Fibroblast of peridontal ligament (primary cell): ENCODE results near the gene ESR1.

Experiments used
- DNase-seq: peaks from one replicate; pipeline ENCODE4 v3.0.0-alpha.2; 2010; ENCODE audit errors: extremely low read depth

ESR1 gene

DNA sequence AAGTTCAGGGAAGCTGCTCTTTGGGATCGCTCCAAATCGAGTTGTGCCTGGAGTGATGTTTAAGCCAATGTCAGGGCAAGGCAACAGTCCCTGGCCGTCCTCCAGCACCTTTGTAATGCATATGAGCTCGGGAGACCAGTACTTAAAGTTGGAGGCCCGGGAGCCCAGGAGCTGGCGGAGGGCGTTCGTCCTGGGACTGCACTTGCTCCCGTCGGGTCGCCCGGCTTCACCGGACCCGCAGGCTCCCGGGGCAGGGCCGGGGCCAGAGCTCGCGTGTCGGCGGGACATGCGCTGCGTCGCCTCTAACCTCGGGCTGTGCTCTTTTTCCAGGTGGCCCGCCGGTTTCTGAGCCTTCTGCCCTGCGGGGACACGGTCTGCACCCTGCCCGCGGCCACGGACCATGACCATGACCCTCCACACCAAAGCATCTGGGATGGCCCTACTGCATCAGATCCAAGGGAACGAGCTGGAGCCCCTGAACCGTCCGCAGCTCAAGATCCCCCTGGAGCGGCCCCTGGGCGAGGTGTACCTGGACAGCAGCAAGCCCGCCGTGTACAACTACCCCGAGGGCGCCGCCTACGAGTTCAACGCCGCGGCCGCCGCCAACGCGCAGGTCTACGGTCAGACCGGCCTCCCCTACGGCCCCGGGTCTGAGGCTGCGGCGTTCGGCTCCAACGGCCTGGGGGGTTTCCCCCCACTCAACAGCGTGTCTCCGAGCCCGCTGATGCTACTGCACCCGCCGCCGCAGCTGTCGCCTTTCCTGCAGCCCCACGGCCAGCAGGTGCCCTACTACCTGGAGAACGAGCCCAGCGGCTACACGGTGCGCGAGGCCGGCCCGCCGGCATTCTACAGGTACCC lies at the start of gene ESR1:
Gene ESR1 (plus strand): TSS at position 170 of the 858 bp plus-strand sequence. CDS start 231 bp downstream, at position 401.
- peak; percentile 48 for DNase-seq

DNA sequence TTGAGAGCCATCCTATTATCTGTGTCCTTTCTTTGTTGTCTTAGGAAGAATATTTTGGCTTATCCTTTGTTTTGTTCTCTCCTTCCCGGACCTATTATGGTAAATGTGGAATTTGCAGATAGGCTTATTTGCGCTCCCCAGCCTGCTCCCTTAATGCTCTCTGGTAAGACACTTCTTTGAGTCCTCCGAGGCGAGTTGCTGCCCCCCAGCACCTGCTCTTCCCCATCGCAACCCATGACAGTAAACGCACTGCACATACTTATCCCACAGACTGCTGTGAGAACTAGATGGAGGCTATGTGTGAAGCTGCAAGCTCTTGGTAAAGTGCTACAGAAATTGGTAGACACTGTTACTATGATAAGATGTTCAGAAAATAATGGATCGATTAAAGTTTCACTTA lies 47.0 kb upstream of the ESR1 start:
- DNase-seq = no peak

DNA sequence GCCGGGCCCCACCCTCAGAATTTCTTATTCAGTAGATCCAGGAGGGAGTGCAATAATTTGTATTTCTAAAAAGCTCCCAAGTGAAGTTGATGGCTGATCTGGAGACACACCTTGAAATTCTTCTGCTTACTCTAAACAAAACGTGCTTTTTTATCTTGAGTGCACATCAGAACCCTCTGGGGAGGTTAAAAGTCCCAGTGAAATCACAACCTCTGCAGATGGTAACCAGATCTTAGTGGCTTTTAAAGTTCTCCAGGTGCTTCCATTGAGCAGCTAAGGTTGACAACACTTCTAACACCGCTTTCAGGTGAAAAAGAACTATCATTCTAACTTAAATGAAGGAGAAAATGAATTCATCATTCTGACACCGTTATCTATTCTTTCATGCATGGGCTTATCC lies 45.6 kb upstream of the ESR1 start:
- no peak for DNase-seq

GRCh38 chr6:151762817-151763216 lies 44.7 kb upstream of the ESR1 start:
- DNase-seq = no peak

DNA sequence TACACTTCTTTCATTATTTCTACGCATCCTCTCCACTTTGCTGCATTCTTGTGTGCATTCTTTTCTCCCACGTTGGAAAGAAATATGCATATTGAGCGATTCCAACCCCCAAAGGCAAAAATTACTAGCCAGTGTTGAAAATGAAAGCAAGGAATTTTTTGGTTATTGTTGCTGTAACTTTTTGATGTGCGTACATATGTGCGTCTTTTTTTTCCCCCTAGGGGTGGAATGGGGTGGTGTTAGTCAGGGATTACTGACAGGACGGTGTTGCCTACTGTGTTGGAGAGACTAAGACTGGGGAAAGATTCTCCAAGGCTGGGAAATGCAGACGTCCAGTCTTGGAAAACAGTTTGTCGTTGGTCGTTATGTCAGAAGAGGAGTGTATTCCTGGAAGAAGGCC lies 44.2 kb upstream of the ESR1 start:
- DNase-seq = peak; percentile 87

DNA sequence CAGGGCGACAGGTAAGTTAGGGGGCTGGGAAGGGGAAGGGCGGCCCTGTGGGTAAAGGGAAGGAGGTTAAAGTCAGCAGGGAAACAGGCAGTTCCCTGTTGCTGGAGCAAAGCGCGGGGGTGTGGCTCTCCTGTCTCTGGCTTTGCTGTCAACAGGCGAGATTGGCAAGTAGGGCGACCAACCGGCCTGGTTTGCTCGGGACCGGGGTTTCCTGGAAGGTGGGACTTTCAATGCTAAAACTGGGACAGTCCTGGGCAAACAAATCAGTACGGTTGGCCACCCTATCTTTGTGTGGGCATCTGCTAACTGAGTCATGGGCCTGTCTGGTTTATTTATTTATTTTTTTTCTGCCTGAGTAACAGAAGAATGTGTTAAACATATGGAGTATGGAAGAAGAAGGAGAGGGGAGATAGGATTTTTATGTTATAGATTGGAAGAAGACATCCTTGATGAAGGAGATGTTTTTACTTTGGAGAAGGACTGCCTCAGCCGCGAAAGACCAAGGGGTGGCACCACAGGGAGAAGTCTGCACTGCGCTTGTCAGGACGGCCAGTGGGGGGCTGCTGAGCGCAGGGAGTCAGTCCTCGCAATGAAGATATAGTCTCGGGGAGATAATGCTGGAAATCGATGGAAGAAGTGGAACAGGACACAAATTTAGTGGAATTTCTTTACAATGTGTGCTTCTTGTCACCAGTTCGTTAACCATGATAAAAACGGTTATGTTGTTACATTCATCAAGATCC lies 43.4 kb upstream of the ESR1 start:
- DNase-seq = peak; percentile 96

GRCh38 chr6:151765444-151765886 lies 42.0 kb upstream of the ESR1 start:
- peak; percentile 96 for DNase-seq

DNA sequence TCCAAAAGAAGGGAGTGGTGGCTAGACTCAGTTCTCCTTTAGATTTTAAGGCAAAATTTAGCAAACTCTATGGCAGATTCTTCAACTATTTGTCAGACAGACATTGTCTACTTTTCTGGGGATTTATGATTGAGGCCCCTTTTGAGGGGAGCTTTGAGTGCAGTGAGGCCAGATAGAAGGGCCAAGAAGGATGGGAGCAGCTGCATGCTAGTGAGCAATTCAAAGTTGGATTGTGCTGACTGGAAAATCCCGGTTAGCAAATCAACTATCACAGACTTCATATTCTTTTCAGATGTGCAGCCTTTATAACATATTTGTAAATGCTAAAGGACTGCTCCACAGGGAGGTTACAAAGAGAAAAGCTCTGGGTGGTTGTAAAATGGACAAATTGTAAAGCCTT lies 35.0 kb upstream of the ESR1 start:
- DNase-seq = no peak

GRCh38 chr6:151773382-151773781 lies 34.1 kb upstream of the ESR1 start:
- no peak for DNase-seq

GRCh38 chr6:151782560-151782959 lies 24.9 kb upstream of the ESR1 start:
- DNase-seq = no peak

- no peak for DNase-seq
These were observed 23.8 kb upstream of the ESR1 start for GRCh38 chr6:151783692-151784091.

- DNase-seq = peak; percentile 20
These were observed 22.9 kb upstream of the ESR1 start for GRCh38 chr6:151784441-151785214.

DNA sequence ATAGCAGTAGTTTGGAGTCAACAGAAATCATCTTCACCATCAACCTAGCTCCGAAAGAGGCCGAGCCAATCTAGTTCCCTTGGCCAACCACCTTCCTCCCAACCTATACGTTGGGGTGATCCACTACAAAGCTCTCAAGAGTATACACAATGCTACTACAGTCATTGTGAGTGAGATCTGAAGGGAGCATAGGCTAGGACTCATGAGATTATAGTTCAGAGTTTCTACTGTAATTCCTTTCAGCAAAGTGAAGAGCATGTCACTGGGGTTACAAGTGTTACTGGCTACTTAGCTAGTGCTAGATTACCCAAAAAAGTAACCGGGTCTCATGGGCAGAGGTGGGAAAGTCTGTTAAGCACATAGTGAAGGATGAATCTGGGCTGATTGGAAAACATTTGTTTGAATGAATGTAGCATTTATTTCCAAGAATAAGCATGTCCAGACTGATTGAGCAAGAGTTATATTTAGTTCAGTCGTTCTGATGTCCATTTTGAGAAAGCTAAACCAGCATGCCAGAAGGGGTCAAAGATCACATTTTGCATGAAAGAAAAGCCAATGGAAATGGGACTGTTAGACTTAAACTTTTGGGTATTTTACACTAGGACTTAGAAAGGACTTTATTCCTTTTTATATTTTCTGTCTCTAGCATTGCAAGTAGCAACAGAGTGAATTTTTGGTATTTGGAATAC lies 10.5 kb upstream of the ESR1 start:
- DNase-seq = peak; percentile 66

DNA sequence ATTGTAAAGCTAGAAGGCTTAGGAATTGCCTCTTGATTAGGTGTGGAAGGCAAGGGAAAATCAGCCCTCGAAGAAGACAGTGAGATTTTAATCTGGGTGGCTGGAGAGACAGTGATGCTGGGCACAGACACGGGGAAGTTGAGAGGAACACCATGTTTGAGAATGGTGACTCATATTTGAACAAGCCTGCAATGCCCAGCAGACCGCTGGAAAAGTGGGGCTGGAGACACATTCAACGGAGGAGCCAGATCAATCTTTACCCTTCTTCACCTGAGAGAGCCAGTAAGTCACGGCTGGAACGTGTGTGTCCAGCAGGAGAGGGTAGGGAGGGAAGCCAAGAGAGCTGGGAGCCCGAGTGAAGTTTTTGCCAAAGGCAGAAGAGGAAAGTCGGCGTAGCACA lies 3.7 kb upstream of the ESR1 start:
- no peak for DNase-seq

GRCh38 chr6:151804585-151805285 lies 2.7 kb upstream of the ESR1 start:
- peak; percentile 57 for DNase-seq

DNA sequence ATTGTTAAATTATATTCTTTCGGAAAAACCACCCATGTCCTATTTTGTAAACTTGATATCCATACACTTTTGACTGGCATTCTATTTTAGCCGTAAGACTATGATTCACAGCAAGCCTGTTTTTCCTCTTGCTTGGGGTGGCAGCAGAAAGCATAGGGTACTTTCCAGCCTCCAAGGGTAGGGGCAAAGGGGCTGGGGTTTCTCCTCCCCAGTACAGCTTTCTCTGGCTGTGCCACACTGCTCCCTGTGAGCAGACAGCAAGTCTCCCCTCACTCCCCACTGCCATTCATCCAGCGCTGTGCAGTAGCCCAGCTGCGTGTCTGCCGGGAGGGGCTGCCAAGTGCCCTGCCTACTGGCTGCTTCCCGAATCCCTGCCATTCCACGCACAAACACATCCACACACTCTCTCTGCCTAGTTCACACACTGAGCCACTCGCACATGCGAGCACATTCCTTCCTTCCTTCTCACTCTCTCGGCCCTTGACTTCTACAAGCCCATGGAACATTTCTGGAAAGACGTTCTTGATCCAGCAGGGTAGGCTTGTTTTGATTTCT lies 2.1 kb upstream of the ESR1 start:
- peak; percentile 37 for DNase-seq

- peak; percentile 64 for DNase-seq
These were observed 547 bp upstream of the ESR1 start for GRCh38 chr6:151806757-151807512.

GRCh38 chr6:151808371-151809241 lies 1.1 kb downstream of the ESR1 start:
- no peak for DNase-seq

- DNase-seq = no peak
These were observed 3.6 kb downstream of the ESR1 start for GRCh38 chr6:151811081-151811480.
